Measurements from ENCODE around the gene PEG3.

GRCh38 chr19:56834564-56835375, 5.8 kb downstream of the PEG3 start:
- TF ChIP-seq CTCF (IDR thresholded peaks at IDR 0.05 in 4 of 5, conservative IDR thresholded peaks at IDR 0.05 in 1 of 5) (no peak), POLR2A (IDR thresholded peaks at IDR 0.05) (no peak)
